ENCODE results near the gene CAVIN3.

DNA sequence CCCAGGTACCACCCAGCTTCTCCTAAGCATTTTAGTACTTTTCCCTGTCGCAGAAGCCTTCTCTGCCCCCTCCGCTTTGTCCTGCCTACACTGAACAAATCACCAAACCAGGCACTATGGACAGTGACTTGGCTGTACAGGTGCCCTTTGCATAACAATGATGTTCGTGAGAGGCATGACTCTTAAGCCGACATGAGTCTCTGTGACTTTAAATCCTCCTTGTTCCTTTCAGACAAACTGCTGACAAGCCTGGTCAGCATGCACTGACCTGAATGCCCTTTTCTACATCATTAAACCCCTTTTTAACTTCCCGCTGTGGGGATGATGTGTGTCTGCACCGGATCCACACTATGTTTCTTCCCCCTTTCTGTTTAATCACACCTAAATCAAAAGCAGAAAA lies 16.6 kb downstream of the CAVIN3 start:
- no peak for TF ChIP-seq CTCF (IDR thresholded peaks at IDR 0.05)
- no peak for TF ChIP-seq ZFX (IDR thresholded peaks at IDR 0.05; ENCODE audit: borderline replicate concordance)
